Peyer's patch (tissue), 4 donors: ENCODE results near the gene GAGE12F. TPM values are rescaled to one million over a fixed set of nuclear protein-coding genes. Genes with fewer than 3 reads are reported as not detected.
"Not testable (repeated sequence)": the region's sequence is repeated elsewhere in the genome, so short reads cannot be mapped to it uniquely, and the experiment has no call there.

Experiments
- DNase-seq, 3 donors: peaks; one replicate each; pipeline ENCODE4 v3.0.0-alpha.2; 2017 to 2019
- H3K27ac ChIP-seq, 4 donors: fragments of 200-600 bp; sonication (generic); one replicate each; pipeline ENCODE4 v1.5.1; 2016 to 2019
- H3K27me3 ChIP-seq, 2 donors: fragments of 200-600 bp; sonication (generic); one replicate each; pipeline ENCODE4 v1.5.1; 2019
- H3K36me3 ChIP-seq, 3 donors: fragments of 200-600 bp; sonication (generic); one replicate each; pipeline ENCODE4 v1.5.1; 2016 to 2019
- H3K4me1 ChIP-seq, 4 donors: fragments of 200-600 bp; sonication (generic); one replicate each; pipeline ENCODE4 v1.5.1; 2016 to 2019
- H3K4me3 ChIP-seq, 4 donors: fragments of 200-600 bp; sonication (generic); 1 replicate in 3 of 4; 2 replicates in 1 of 4; pipeline ENCODE4 v1.5.1; 2016 to 2019; ENCODE audit warnings: mild to moderate bottlenecking in 1 of 4
- H3K9me3 ChIP-seq, 4 donors: fragments of 200-600 bp; sonication (generic); one replicate each; pipeline ENCODE4 v1.5.1; 2016 to 2019; ENCODE audit warnings: mild to moderate bottlenecking in 1 of 4
- total RNA-seq, 4 donors: library from RNA; depleted of rRNA; stranded (reverse); fragments of >200 nt; gene quantifications; one replicate each; pipeline ENCODE4 v1.1.0, GENCODE V29; 2016

The GAGE12F gene, protein sequence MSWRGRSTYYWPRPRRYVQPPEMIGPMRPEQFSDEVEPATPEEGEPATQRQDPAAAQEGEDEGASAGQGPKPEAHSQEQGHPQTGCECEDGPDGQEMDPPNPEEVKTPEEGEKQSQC
- not detected for total RNA-seq

DNA sequence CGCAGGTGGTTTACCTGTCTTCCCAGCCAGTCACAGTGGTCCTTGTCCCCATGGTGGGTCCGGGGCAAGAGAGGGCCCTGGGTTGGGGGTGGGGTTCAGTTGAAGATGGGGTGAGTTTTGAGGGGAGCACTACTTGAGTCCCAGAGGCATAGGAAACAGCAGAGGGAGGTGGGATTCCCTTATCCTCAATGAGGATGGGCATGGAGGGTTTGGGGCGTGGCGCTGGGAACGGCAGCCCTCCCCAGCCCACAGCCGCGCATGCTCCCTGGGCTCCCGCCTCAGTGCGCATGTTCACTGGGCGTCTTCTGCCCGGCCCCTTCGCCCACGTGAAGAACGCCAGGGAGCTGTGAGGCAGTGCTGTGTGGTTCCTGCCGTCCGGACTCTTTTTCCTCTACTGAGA is at the start of gene GAGE12F:
Gene GAGE12F, plus strand, starts transcription at position 301 of the 400 bp plus-strand sequence. CDS start 1,155 bp downstream, outside the sequence.
- H3K36me3 ChIP-seq, H3K4me1 ChIP-seq, H3K27me3 ChIP-seq, H3K4me3 ChIP-seq, H3K27ac ChIP-seq, H3K9me3 ChIP-seq, DNase-seq: not testable (repeated sequence)

DNA sequence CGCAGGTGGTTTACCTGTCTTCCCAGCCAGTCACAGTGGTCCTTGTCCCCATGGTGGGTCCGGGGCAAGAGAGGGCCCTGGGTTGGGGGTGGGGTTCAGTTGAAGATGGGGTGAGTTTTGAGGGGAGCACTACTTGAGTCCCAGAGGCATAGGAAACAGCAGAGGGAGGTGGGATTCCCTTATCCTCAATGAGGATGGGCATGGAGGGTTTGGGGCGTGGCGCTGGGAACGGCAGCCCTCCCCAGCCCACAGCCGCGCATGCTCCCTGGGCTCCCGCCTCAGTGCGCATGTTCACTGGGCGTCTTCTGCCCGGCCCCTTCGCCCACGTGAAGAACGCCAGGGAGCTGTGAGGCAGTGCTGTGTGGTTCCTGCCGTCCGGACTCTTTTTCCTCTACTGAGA is 28.8 kb upstream of the GAGE12F start, which contains the start of gene GAGE12C:
Gene GAGE12C, plus strand, starts transcription at position 301 of the 400 bp plus-strand sequence. CDS start 1,155 bp downstream, outside the sequence.
- not testable (repeated sequence) for H3K27me3 ChIP-seq, H3K4me1 ChIP-seq, H3K36me3 ChIP-seq, DNase-seq, H3K9me3 ChIP-seq, H3K27ac ChIP-seq, H3K4me3 ChIP-seq

DNA sequence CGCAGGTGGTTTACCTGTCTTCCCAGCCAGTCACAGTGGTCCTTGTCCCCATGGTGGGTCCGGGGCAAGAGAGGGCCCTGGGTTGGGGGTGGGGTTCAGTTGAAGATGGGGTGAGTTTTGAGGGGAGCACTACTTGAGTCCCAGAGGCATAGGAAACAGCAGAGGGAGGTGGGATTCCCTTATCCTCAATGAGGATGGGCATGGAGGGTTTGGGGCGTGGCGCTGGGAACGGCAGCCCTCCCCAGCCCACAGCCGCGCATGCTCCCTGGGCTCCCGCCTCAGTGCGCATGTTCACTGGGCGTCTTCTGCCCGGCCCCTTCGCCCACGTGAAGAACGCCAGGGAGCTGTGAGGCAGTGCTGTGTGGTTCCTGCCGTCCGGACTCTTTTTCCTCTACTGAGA is 19.2 kb upstream of the GAGE12F start, which contains the start of gene GAGE12D:
Gene GAGE12D, plus strand, starts transcription at position 301 of the 400 bp plus-strand sequence. CDS start 1,155 bp downstream, outside the sequence.
- DNase-seq, H3K36me3 ChIP-seq, H3K4me3 ChIP-seq, H3K27ac ChIP-seq, H3K4me1 ChIP-seq, H3K27me3 ChIP-seq, H3K9me3 ChIP-seq: not testable (repeated sequence)

DNA sequence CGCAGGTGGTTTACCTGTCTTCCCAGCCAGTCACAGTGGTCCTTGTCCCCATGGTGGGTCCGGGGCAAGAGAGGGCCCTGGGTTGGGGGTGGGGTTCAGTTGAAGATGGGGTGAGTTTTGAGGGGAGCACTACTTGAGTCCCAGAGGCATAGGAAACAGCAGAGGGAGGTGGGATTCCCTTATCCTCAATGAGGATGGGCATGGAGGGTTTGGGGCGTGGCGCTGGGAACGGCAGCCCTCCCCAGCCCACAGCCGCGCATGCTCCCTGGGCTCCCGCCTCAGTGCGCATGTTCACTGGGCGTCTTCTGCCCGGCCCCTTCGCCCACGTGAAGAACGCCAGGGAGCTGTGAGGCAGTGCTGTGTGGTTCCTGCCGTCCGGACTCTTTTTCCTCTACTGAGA is 9.7 kb upstream of the GAGE12F start, which contains the start of gene GAGE12E:
Gene GAGE12E, plus strand, starts transcription at position 301 of the 400 bp plus-strand sequence. CDS start 1,155 bp downstream, outside the sequence.
- H3K4me1 ChIP-seq, H3K27me3 ChIP-seq, H3K36me3 ChIP-seq, H3K27ac ChIP-seq, H3K9me3 ChIP-seq, DNase-seq, H3K4me3 ChIP-seq: not testable (repeated sequence)

DNA sequence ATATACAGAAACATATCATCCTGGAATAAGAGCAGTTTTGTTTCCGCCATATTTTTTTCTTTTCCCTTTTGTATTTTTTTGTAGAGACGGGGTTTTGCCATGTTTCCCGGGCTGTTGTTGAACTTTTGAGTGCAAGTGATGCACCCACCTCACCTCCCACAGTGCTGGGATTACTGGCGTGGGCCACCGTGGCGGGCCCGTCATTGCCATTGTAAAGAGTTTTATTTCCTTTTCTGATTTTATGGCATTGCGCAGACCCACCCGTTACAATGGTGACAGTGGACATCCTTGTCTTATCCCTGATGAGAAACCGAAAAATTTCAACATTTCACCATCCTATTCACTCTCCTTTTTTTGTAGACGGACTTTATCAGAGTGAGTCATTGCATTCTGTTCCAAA is 8.1 kb downstream of the GAGE12F start:
- not testable (repeated sequence) for H3K4me3 ChIP-seq, H3K27me3 ChIP-seq, H3K27ac ChIP-seq, H3K4me1 ChIP-seq, H3K9me3 ChIP-seq, H3K36me3 ChIP-seq
- DNase-seq, result peak in 1 of 3 donors; percentile 16

DNA sequence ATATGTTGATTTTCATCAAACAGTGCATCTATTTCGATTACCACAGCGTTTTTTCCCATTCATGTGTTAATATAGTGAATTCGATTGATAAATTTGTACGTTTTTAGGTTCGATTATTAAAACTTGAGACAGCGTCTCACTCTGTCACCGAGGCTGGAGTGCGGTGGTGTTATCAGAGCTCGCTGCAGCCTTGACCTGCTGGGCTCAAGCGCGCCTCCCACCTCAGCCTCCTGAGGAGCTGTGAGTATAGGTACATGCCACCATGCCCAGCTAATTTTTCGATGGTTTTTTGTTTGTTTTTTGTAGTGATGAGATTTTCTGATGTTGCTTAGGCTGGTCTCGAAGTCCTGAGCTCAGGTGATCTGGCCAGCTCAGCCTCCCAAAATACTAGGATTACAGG is 8.5 kb downstream of the GAGE12F start:
- peak in 1 of 3 donors; percentile 13 for DNase-seq
- not testable (repeated sequence) for H3K4me1 ChIP-seq, H3K9me3 ChIP-seq, H3K36me3 ChIP-seq, H3K27ac ChIP-seq, H3K4me3 ChIP-seq, H3K27me3 ChIP-seq

DNA sequence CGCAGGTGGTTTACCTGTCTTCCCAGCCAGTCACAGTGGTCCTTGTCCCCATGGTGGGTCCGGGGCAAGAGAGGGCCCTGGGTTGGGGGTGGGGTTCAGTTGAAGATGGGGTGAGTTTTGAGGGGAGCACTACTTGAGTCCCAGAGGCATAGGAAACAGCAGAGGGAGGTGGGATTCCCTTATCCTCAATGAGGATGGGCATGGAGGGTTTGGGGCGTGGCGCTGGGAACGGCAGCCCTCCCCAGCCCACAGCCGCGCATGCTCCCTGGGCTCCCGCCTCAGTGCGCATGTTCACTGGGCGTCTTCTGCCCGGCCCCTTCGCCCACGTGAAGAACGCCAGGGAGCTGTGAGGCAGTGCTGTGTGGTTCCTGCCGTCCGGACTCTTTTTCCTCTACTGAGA is 9.5 kb downstream of the GAGE12F start, which contains the start of gene GAGE12G:
Gene GAGE12G, plus strand, starts transcription at position 301 of the 400 bp plus-strand sequence. CDS start 1,155 bp downstream, outside the sequence.
- not testable (repeated sequence) for H3K27me3 ChIP-seq, H3K36me3 ChIP-seq, DNase-seq, H3K27ac ChIP-seq, H3K4me1 ChIP-seq, H3K9me3 ChIP-seq, H3K4me3 ChIP-seq

DNA sequence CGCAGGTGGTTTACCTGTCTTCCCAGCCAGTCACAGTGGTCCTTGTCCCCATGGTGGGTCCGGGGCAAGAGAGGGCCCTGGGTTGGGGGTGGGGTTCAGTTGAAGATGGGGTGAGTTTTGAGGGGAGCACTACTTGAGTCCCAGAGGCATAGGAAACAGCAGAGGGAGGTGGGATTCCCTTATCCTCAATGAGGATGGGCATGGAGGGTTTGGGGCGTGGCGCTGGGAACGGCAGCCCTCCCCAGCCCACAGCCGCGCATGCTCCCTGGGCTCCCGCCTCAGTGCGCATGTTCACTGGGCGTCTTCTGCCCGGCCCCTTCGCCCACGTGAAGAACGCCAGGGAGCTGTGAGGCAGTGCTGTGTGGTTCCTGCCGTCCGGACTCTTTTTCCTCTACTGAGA is 19.0 kb downstream of the GAGE12F start, which contains the start of gene GAGE12H:
Gene GAGE12H, plus strand, starts transcription at position 301 of the 400 bp plus-strand sequence. CDS start 1,155 bp downstream, outside the sequence.
- H3K4me1 ChIP-seq, DNase-seq, H3K9me3 ChIP-seq, H3K36me3 ChIP-seq, H3K27ac ChIP-seq, H3K27me3 ChIP-seq, H3K4me3 ChIP-seq: not testable (repeated sequence)

DNA sequence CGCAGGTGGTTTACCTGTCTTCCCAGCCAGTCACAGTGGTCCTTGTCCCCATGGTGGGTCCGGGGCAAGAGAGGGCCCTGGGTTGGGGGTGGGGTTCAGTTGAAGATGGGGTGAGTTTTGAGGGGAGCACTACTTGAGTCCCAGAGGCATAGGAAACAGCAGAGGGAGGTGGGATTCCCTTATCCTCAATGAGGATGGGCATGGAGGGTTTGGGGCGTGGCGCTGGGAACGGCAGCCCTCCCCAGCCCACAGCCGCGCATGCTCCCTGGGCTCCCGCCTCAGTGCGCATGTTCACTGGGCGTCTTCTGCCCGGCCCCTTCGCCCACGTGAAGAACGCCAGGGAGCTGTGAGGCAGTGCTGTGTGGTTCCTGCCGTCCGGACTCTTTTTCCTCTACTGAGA is 28.6 kb downstream of the GAGE12F start, which contains the start of gene GAGE2A:
Gene GAGE2A, plus strand, starts transcription at position 301 of the 400 bp plus-strand sequence. CDS start 1,155 bp downstream, outside the sequence.
- H3K9me3 ChIP-seq, DNase-seq, H3K4me1 ChIP-seq, H3K27me3 ChIP-seq, H3K4me3 ChIP-seq, H3K27ac ChIP-seq, H3K36me3 ChIP-seq: not testable (repeated sequence)

DNA sequence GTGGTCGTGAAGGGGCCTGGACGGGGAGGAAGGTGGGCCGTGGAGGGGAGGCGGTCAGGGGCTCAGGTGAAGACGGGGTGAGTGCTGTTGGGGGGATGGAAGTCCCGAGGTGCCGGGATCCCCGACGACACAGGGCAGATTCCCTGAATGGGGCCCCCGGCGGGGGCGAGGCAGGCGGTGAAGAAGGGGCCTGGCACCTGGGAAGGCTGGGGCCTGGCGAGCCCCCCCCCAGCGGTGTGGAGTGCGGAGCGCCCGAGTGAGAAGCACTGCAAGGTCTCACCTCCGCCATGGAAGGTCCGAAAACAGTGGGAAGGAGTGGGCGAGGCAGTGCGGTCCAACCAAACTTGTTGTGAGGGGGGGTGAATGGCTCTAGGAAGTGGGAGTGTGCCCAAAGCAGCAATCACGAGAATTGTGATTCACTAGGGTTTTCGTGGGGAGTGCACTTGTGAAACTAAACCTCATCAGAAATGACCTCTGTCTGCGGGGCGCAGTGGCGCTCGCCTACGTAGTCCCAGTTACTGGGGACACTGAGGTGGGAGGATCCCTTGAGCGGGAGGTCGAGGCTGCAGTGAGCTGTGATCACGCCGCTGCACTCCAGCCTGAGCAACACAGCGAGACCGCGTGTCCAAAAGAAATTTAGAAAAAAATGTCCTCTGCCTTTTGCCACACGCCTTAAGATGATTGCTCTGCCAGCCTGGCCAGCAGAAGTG is 29.3 kb downstream of the GAGE12F start:
- H3K27me3 ChIP-seq, H3K4me1 ChIP-seq, H3K27ac ChIP-seq, H3K4me3 ChIP-seq, H3K9me3 ChIP-seq, H3K36me3 ChIP-seq: not testable (repeated sequence)
- DNase-seq, result peak in 1 of 3 donors; percentile 58

DNA sequence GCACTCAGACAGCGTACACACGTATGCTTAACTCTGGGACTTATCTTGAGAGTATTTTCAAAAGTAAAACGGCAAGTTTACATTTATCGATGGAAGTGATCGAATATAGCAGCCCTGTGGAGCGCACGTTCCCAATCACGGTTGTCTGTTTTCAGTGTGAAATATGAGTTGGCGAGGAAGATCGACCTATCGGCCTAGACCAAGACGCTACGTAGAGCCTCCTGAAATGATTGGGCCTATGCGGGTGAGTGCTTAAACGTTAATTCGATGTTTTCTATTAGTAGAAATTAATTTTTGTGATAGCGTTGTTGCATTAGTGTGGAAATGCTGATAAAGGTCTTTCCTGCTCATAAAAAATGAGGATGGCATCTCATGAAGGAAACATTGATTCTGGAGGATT is 29.8 kb downstream of the GAGE12F start:
- not testable (repeated sequence) for H3K9me3 ChIP-seq, DNase-seq, H3K4me3 ChIP-seq, H3K27me3 ChIP-seq, H3K4me1 ChIP-seq, H3K36me3 ChIP-seq, H3K27ac ChIP-seq

DNA sequence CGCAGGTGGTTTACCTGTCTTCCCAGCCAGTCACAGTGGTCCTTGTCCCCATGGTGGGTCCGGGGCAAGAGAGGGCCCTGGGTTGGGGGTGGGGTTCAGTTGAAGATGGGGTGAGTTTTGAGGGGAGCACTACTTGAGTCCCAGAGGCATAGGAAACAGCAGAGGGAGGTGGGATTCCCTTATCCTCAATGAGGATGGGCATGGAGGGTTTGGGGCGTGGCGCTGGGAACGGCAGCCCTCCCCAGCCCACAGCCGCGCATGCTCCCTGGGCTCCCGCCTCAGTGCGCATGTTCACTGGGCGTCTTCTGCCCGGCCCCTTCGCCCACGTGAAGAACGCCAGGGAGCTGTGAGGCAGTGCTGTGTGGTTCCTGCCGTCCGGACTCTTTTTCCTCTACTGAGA is 38.1 kb downstream of the GAGE12F start, which contains the start of gene GAGE1:
Gene GAGE1, plus strand, starts transcription at position 301 of the 400 bp plus-strand sequence. CDS start 1,155 bp downstream, outside the sequence.
- DNase-seq, H3K36me3 ChIP-seq, H3K9me3 ChIP-seq, H3K27me3 ChIP-seq, H3K4me1 ChIP-seq, H3K4me3 ChIP-seq, H3K27ac ChIP-seq: not testable (repeated sequence)
